RWPE2 (cell line): Measurements from ENCODE around the gene TNIP1.

Experiments
- ATAC-seq: fragments of 200-7000 bp; cut with Tn5 transposase; 3 replicates; pipeline ENCODE4 v1.9.1; 2021; ENCODE audit warnings: low read depth
- DNase-seq: peaks from one replicate; pipeline ENCODE4 v3.0.0-alpha.2; 2020; ENCODE audit warnings: low spot score
- H3K27ac ChIP-seq: fragments of 450-650 bp; 2 replicates; pipeline ENCODE4 v1.5.1; 2017; ENCODE audit warnings: mild to moderate bottlenecking; ENCODE audit not compliant: poor library complexity, severe bottlenecking
- H3K27me3 ChIP-seq: fragments of 250-450 bp; sonication (Bioruptor Pico); 2 replicates; pipeline ENCODE4 v1.5.1; 2021; ENCODE audit warnings: mild to moderate bottlenecking, moderate library complexity; ENCODE audit not compliant: insufficient read depth, poor library complexity, severe bottlenecking
- H3K36me3 ChIP-seq: fragments of 250-450 bp; sonication (Bioruptor Pico); 2 replicates; pipeline ENCODE4 v1.5.1; 2020; ENCODE audit warnings: low read depth, mild to moderate bottlenecking, moderate library complexity
- H3K4me1 ChIP-seq: fragments of 250-450 bp; sonication (Bioruptor Pico); 2 replicates; pipeline ENCODE4 v1.5.1; 2021; ENCODE audit warnings: mild to moderate bottlenecking, moderate library complexity; ENCODE audit not compliant: insufficient read depth, poor library complexity, severe bottlenecking
- H3K4me3 ChIP-seq: fragments of 250-450 bp; sonication (Bioruptor Pico); 2 replicates; pipeline ENCODE4 v1.5.1; 2021; ENCODE audit warnings: mild to moderate bottlenecking, moderate library complexity; ENCODE audit not compliant: severe bottlenecking
- H3K9me3 ChIP-seq: fragments of 250-450 bp; sonication (Bioruptor Pico); 2 replicates; pipeline ENCODE4 v1.5.1; 2021; ENCODE audit warnings: mild to moderate bottlenecking, moderate library complexity; ENCODE audit not compliant: severe bottlenecking
- CTCF ChIP-seq: fragments of 450-650 bp; IDR thresholded peaks from one replicate; pipeline ENCODE4 v1.5.1; 2017; ENCODE audit warnings: mild to moderate bottlenecking, moderate library complexity; ENCODE audit not compliant: poor library complexity, severe bottlenecking

The TNIP1 gene

GRCh38 chr5:151126199-151126645 is 45.4 kb upstream of the TNIP1 start:
- H3K4me1 ChIP-seq = no peaks in the 10 kb centered on the region
- peak; percentile 48; the same call in 2 of the 3 replicates for ATAC-seq
- H3K27ac ChIP-seq = no peak overlapping the region
- DNase-seq = no peak
- TF ChIP-seq CTCF = peak; percentile 86
- peaks cover 63% of the 10 kb centered on the region for H3K36me3 ChIP-seq
- H3K27me3 ChIP-seq = no peaks in the 10 kb centered on the region
- H3K4me3 ChIP-seq = no peak overlapping the region
- H3K9me3 ChIP-seq = no peaks in the 10 kb centered on the region

- H3K27me3 ChIP-seq = no peaks in the 10 kb centered on the region
- ATAC-seq = no peak
- DNase-seq = no peak
- peaks cover 62% of the 10 kb centered on the region for H3K36me3 ChIP-seq
- H3K9me3 ChIP-seq = no peaks in the 10 kb centered on the region
- H3K4me1 ChIP-seq = no peaks in the 10 kb centered on the region
- H3K4me3 ChIP-seq = no peak overlapping the region
- no peak overlapping the region for H3K27ac ChIP-seq
- TF ChIP-seq CTCF = no peak
These were observed 44.6 kb upstream of the TNIP1 start for GRCh38 chr5:151125421-151125820.

- Histone ChIP-seq H3K4me3 (no peak overlapping the region), H3K4me1 (no peaks in the 10 kb centered on the region), H3K36me3 (peaks cover 59% of the 10 kb centered on the region), H3K9me3 (no peaks in the 10 kb centered on the region), H3K27me3 (no peaks in the 10 kb centered on the region), H3K27ac (no peak overlapping the region)
- DNase-seq = no peak
- no peak for TF ChIP-seq CTCF
- no peak for ATAC-seq
These were observed 43.3 kb upstream of the TNIP1 start for GRCh38 chr5:151123897-151124751.

- Histone ChIP-seq H3K9me3 (no peaks in the 10 kb centered on the region), H3K36me3 (peaks cover 50% of the 10 kb centered on the region), H3K4me1 (no peaks in the 10 kb centered on the region), H3K27me3 (no peaks in the 10 kb centered on the region), H3K4me3 (no peak overlapping the region), H3K27ac (no peak overlapping the region)
- no peak for DNase-seq
- no peak for ATAC-seq
- TF ChIP-seq CTCF = no peak
These were observed 42.0 kb upstream of the TNIP1 start for GRCh38 chr5:151122828-151123227.

- no peak for TF ChIP-seq CTCF
- Histone ChIP-seq H3K4me3 (no peak overlapping the region), H3K36me3 (peaks cover 50% of the 10 kb centered on the region), H3K4me1 (no peaks in the 10 kb centered on the region), H3K27me3 (no peaks in the 10 kb centered on the region), H3K27ac (no peak overlapping the region), H3K9me3 (no peaks in the 10 kb centered on the region)
- ATAC-seq = no peak
- DNase-seq = no peak
These were observed 40.8 kb upstream of the TNIP1 start for GRCh38 chr5:151121665-151122064.
